Measurements from ENCODE around the gene MOB4.
"Not testable (repeated sequence)": the region's sequence is repeated elsewhere in the genome, so short reads cannot be mapped to it uniquely, and the experiment has no call there.

Gene MOB4

GRCh38 chr2:197515739-197516392, at the start of gene MOB4:
Gene MOB4 (plus strand): TSS chr2:197516066. CDS start chr2:197516087, 21 bp downstream.
- Mint-ChIP-seq H3K4me1 (peaks cover 13% of the 10 kb centered on the region in 2 donors), H3K27ac (peak within 1 kb of the TSS; percentile 99), H3K4me3 (peak within 1 kb of the TSS; percentile 98 to 100), H3K9me3 (peaks cover under 1 to 1% of the 10 kb centered on the region in 2 donors), H3K36me3 (peaks cover 17 to 33% of the 10 kb centered on the region in 2 donors), H3K27me3 (no peaks in the 10 kb centered on the region)
- DNase-seq = peak; percentile 95
- peak; percentile 90 to 95 for ATAC-seq (replicated peaks)

DNA sequence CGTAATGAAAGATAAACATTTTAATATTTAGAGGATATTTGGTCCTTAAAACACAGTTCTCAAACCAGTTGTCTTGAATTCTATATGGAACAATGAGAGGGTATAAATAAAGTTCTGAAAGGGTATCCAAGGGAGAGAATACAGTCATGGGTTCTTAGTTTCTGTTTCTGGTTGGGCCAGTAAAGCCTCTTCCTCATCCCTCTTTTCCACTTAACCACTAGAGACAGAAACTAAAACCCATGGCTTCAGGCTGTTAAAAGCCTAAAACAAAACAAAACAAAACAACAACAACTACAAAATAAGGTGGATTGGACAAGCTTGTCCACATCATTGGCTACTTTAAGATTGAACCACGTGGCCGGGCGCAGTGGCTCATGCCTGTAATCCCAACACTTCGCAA, 43.7 kb upstream of the MOB4 start:
- H3K4me3 Mint-ChIP-seq = no peak overlapping the region
- H3K4me1 Mint-ChIP-seq = no peaks in the 10 kb centered on the region
- peak overlapping the region; percentile 20 for H3K27ac Mint-ChIP-seq
- no peak for DNase-seq
- ATAC-seq (replicated peaks) = no peak
- H3K36me3 Mint-ChIP-seq = peaks cover 14 to 25% of the 10 kb centered on the region in 2 donors
- H3K9me3 Mint-ChIP-seq = no peaks in the 10 kb centered on the region
- H3K27me3 Mint-ChIP-seq = no peaks in the 10 kb centered on the region

GRCh38 chr2:197477797-197478196, 38.1 kb upstream of the MOB4 start:
- H3K4me1 Mint-ChIP-seq = no peaks in the 10 kb centered on the region
- DNase-seq (no peak), ATAC-seq (replicated peaks) (no peak)
- H3K27me3 Mint-ChIP-seq = no peaks in the 10 kb centered on the region
- H3K9me3 Mint-ChIP-seq = no peaks in the 10 kb centered on the region
- H3K27ac Mint-ChIP-seq = no peak overlapping the region
- no peak overlapping the region for H3K4me3 Mint-ChIP-seq
- H3K36me3 Mint-ChIP-seq = peaks cover 38 to 49% of the 10 kb centered on the region in 2 donors

GRCh38 chr2:197480165-197481036, 35.5 kb upstream of the MOB4 start:
- Mint-ChIP-seq H3K4me1 (peaks cover 0 to under 1% of the 10 kb centered on the region in 2 donors), H3K27ac (peak overlapping the region; percentile 62), H3K36me3 (peaks cover 51 to 64% of the 10 kb centered on the region in 2 donors)

GRCh38 chr2:197484248-197484647, 31.6 kb upstream of the MOB4 start:
- DNase-seq, H3K4me1 Mint-ChIP-seq, H3K27me3 Mint-ChIP-seq, H3K4me3 Mint-ChIP-seq: not testable (repeated sequence)
- Mint-ChIP-seq H3K27ac (peak overlapping the region; percentile 47), H3K9me3 (peaks cover 6 to 12% of the 10 kb centered on the region in 2 donors), H3K36me3 (peaks cover 61 to 74% of the 10 kb centered on the region in 2 donors)
- peak in 1 of 2 donors; percentile 11 for ATAC-seq (replicated peaks)

More at GRCh38 chr2:197480165-197481036, 35.5 kb upstream of the MOB4 start:
- no peak for DNase-seq
- Mint-ChIP-seq H3K4me3 (no peak overlapping the region), H3K27me3 (no peaks in the 10 kb centered on the region), H3K9me3 (peaks cover 4 to 8% of the 10 kb centered on the region in 2 donors)
- no peak for ATAC-seq (replicated peaks)

GRCh38 chr2:197486175-197486574, 29.7 kb upstream of the MOB4 start:
- DNase-seq = no peak
- ATAC-seq (replicated peaks) = no peak
- H3K4me1 Mint-ChIP-seq = peaks cover 6 to 7% of the 10 kb centered on the region in 2 donors
- peaks cover 59 to 70% of the 10 kb centered on the region in 2 donors for H3K36me3 Mint-ChIP-seq
- H3K27me3 Mint-ChIP-seq = no peaks in the 10 kb centered on the region
- H3K4me3 Mint-ChIP-seq = no peak overlapping the region
- peaks cover 6 to 12% of the 10 kb centered on the region in 2 donors for H3K9me3 Mint-ChIP-seq
- peak overlapping the region; percentile 69 for H3K27ac Mint-ChIP-seq

DNA sequence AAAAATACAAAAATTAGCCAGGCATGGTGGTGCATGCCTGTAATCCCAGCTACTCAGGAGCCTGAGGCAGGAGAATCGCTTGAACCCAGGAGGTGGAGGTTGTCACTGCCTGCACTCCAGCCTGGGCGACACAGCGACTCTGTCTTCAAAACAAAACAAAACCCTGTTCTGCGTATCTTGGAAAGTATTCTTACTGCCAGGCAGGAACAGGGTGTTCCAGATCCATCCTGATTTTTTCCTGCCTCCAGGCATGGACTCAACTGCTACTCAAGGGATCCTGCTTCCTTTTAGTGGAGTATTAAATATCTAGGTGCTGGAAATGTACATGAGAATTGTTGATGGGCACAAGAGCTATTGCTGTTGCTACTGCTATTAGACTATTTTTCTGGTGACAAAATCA, 28.5 kb upstream of the MOB4 start:
- H3K4me3 Mint-ChIP-seq = no peak overlapping the region
- DNase-seq = no peak
- H3K27me3 Mint-ChIP-seq = no peaks in the 10 kb centered on the region
- peaks cover 61 to 69% of the 10 kb centered on the region in 2 donors for H3K36me3 Mint-ChIP-seq
- H3K27ac Mint-ChIP-seq = no peak overlapping the region
- peaks cover 6 to 12% of the 10 kb centered on the region in 2 donors for H3K9me3 Mint-ChIP-seq
- H3K4me1 Mint-ChIP-seq = peaks cover 6 to 7% of the 10 kb centered on the region in 2 donors
- ATAC-seq (replicated peaks) = no peak

DNA sequence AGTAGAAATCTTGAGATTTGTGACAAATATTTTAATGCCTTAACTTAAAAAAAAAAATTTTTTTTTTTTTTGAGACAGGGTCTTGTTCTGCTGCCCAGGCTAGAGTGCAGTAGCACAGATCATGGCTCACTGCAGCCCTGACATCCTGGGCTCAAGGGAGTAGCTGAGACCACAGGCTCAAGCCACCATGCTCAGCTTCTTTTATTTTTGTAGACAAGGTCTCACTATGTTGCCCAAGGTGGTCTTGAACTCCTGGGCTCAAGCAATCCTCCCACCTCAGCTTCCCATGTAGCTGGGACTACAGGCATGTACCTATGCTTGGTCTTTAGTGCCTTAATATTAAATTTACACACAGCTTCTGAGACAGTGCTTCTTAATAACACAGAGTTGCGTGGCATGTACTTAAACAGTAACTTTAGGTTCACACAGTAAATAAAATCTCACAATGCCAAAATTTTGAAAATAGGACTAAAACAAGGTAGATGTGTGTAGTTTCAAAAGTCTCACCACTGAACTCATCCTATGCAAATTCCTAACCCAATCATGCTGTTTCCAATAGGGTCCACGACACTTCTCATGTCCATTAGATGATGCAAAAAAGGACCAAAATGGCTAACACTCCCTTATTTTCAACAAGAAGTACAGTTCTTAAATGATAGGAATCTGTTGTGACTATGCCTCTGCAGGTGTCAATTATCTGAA, 20.3 kb upstream of the MOB4 start:
- no peak overlapping the region for H3K27ac Mint-ChIP-seq
- H3K4me1 Mint-ChIP-seq = peaks cover 14 to 20% of the 10 kb centered on the region in 2 donors
- H3K9me3 Mint-ChIP-seq = no peaks in the 10 kb centered on the region
- no peaks in the 10 kb centered on the region for H3K27me3 Mint-ChIP-seq
- no peak overlapping the region for H3K4me3 Mint-ChIP-seq
- DNase-seq (no peak), ATAC-seq (replicated peaks) (no peak)
- H3K36me3 Mint-ChIP-seq = peaks cover 32 to 45% of the 10 kb centered on the region in 2 donors

GRCh38 chr2:197496695-197497094, 19.2 kb upstream of the MOB4 start:
- no peaks in the 10 kb centered on the region for H3K27me3 Mint-ChIP-seq
- no peak overlapping the region for H3K27ac Mint-ChIP-seq
- H3K9me3 Mint-ChIP-seq = no peaks in the 10 kb centered on the region
- peaks cover 38 to 52% of the 10 kb centered on the region in 2 donors for H3K36me3 Mint-ChIP-seq
- H3K4me1 Mint-ChIP-seq = peaks cover 17 to 29% of the 10 kb centered on the region in 2 donors
- ATAC-seq (replicated peaks) (no peak), DNase-seq (no peak)
- peak overlapping the region in 1 of 2 donors; percentile 96 for H3K4me3 Mint-ChIP-seq

GRCh38 chr2:197497326-197497725, 18.5 kb upstream of the MOB4 start:
- peak overlapping the region; percentile 90 to 96 for H3K4me3 Mint-ChIP-seq
- ATAC-seq (replicated peaks) = no peak
- H3K9me3 Mint-ChIP-seq = no peaks in the 10 kb centered on the region
- H3K36me3 Mint-ChIP-seq = peaks cover 39 to 58% of the 10 kb centered on the region in 2 donors
- no peak overlapping the region for H3K27ac Mint-ChIP-seq
- DNase-seq = no peak
- no peaks in the 10 kb centered on the region for H3K27me3 Mint-ChIP-seq
- H3K4me1 Mint-ChIP-seq = peaks cover 20 to 35% of the 10 kb centered on the region in 2 donors

DNA sequence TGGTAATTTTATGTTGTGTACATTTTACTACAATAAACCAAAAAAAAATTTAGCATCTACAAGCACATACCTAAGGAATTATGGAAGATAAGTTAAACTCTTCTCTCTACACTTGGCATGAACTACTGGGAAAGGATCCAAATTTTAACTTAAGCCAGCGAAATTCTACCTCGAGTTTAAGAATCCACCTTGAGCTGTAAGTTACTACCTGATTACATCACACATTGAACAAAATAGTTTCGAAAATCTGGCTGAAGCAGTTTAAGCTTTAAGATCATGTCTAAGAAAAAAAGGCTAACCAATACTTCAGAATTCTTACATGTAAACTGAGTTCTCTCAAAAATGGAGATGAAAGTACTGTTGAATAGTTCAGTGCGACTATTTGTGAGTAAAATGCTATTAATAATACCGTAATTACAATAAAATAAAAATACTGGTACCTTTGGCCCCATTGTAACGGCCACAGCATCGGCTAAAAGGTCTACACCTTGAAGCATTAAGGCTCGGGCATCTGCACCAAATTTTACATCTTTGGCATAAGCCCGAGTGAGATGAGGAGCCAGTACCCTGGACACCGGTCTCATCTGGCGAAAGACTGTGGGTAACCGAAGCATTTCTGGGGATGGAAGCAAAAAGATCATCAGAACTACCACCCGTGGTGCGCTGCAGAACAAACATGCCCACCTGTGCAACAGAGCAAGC, 17.5 kb upstream of the MOB4 start:
- H3K27ac Mint-ChIP-seq = peak overlapping the region; percentile 97
- DNase-seq (no peak), ATAC-seq (replicated peaks) (no peak)
- peaks cover 37 to 53% of the 10 kb centered on the region in 2 donors for H3K36me3 Mint-ChIP-seq
- H3K4me3 Mint-ChIP-seq = peak overlapping the region; percentile 90 to 96
- H3K9me3 Mint-ChIP-seq = no peaks in the 10 kb centered on the region
- no peaks in the 10 kb centered on the region for H3K27me3 Mint-ChIP-seq
- H3K4me1 Mint-ChIP-seq = peaks cover 21 to 38% of the 10 kb centered on the region in 2 donors

- Mint-ChIP-seq H3K36me3 (peaks cover 37 to 57% of the 10 kb centered on the region in 2 donors), H3K4me3 (peak overlapping the region; percentile 90 to 96), H3K27me3 (no peaks in the 10 kb centered on the region), H3K4me1 (peaks cover 22 to 40% of the 10 kb centered on the region in 2 donors), H3K27ac (peak overlapping the region; percentile 97), H3K9me3 (no peaks in the 10 kb centered on the region)
- DNase-seq (peak; percentile 45), ATAC-seq (replicated peaks) (peak; percentile 11 to 23)
Measured at GRCh38 chr2:197498937-197499593, 16.8 kb upstream of the MOB4 start.

Measured in stimulated activated naive B cell treated with anti-CD40 and anti-IgM and Interleukin-4, amounts not matched to agents 10 μg/mL and 1 μg/mL and 100 μg/mL, for 72 hours (primary cell).